ENCODE data around the gene GLIS1.

GRCh38 chr1:53568540-53568939, 170.4 kb downstream of the GLIS1 start:
- TF ChIP-seq CTCF (IDR thresholded peaks at IDR 0.05; ENCODE audit: borderline replicate concordance, extremely low read depth, low read length, poor library complexity, severe bottlenecking) (no peak), EZH2 (IDR thresholded peaks at IDR 0.05; ENCODE audit: borderline replicate concordance, low read depth, low read length, severe bottlenecking) (no peak)

Data from DND-41 (cell line).